Measurements from ENCODE around the gene MGAT3.

- TF ChIP-seq CTCF (IDR thresholded peaks at IDR 0.05; ENCODE audit: control extremely low read depth in 1 of 3, insufficient read depth in 1 of 3, low read depth in 1 of 3, low read length in 3 of 3) (no peak), RFX5 (IDR thresholded peaks at IDR 0.05; ENCODE audit: borderline replicate concordance, low read depth, low read length) (no peak), MAFK (IDR thresholded peaks at IDR 0.05; ENCODE audit: low read depth, low read length) (no peak), ATF2 (IDR thresholded peaks at IDR 0.05; ENCODE audit: low read length) (no peak), EGR1 (IDR thresholded peaks at IDR 0.05; ENCODE audit: borderline replicate concordance, low read depth, low read length) (no peak), BACH1 (IDR thresholded peaks at IDR 0.05; ENCODE audit: low read length) (no peak), TAF1 (IDR thresholded peaks at IDR 0.05; ENCODE audit: low read depth, low read length) (no peak), ATF3 (IDR thresholded peaks at IDR 0.05; ENCODE audit: insufficient read depth, low read depth, low read length) (no peak), ZNF274 (IDR thresholded peaks at IDR 0.05; ENCODE audit: borderline replicate concordance, extremely low read depth, low read length) (no peak), EP300 (IDR thresholded peaks at IDR 0.05; ENCODE audit: borderline replicate concordance in 1 of 2, low read depth in 2 of 2, low read length in 2 of 2) (no peak), BRCA1 (IDR thresholded peaks at IDR 0.05; ENCODE audit: low read depth, low read length) (no peak), TBP (IDR thresholded peaks at IDR 0.05; ENCODE audit: low read depth, low read length) (no peak), MAX (IDR thresholded peaks at IDR 0.05) (no peak), SRF (IDR thresholded peaks at IDR 0.05; ENCODE audit: low read depth, low read length) (no peak)
Observed at GRCh38 chr22:39457556-39458443, 988 bp downstream of the MGAT3 start.

Measured in H1 (cell line).